HepG2 (cell line): ENCODE data around the gene BID. TPM values are rescaled to one million over a fixed set of nuclear protein-coding genes. Genes with fewer than 3 reads are reported as not detected.

Experiments used
- ATM ChIP-seq: fragments of 450-650 bp; IDR thresholded peaks from 2 replicates; pipeline ENCODE4 v1.7.1; 2017; ENCODE audit warnings: mild to moderate bottlenecking, borderline replicate concordance
- BHLHE40 ChIP-seq: IDR thresholded peaks from 2 replicates; pipeline ENCODE4 v1.6.1; 2011; ENCODE audit warnings: low read length, improper control_type of control experiment
- NCOA2 ChIP-seq: sonication (generic); formaldehyde crosslinking; IDR thresholded peaks from 2 replicates; pipeline ENCODE4 v1.8.0; 2022; ENCODE audit warnings: inconsistent platforms
- RAD21 ChIP-seq: fragments of 450-650 bp; formaldehyde crosslinking; IDR thresholded peaks from 2 replicates; pipeline ENCODE4 v1.5.0; 2020; ENCODE audit warnings: mild to moderate bottlenecking
- RCOR2 ChIP-seq: IDR thresholded peaks from 2 replicates; pipeline ENCODE4 v1.6.1; 2016; ENCODE audit warnings: missing biosample characterization, missing genetic modification reagents
- SAFB2 ChIP-seq: sonication (generic); formaldehyde crosslinking; IDR thresholded peaks from 2 replicates; pipeline ENCODE4 v1.5.1; 2020; ENCODE audit warnings: missing genetic modification reagents, low read depth, mild to moderate bottlenecking, borderline replicate concordance
- STAG1 ChIP-seq: sonication (generic); formaldehyde crosslinking; IDR thresholded peaks from 2 replicates; pipeline ENCODE4 v1.4.0; 2020; ENCODE audit warnings: missing genetic modification reagents
- polyA plus RNA-seq, 8 experiments: library from polyadenylated mRNA; depleted of rRNA in 3 of 8; stranded (reverse) in 7 of 8; unstranded in 1 of 8; fragments of >200 nt; fragmentation: Illumina TruSeq in 4 of 8; extraction: Trizol in 4 of 8; gene quantifications; 2 replicates each; pipeline versions ENCODE4 v1.2.1 to v1.2.3, GENCODE V29; 2011 to 2016; ENCODE audit warnings: low read depth in 4 of 8, missing spikeins in 1 of 8, mixed read lengths in 1 of 8; ENCODE audit not compliant: insufficient read depth in 1 of 8
- total RNA-seq, 5 experiments: library from RNA; depleted of rRNA; stranded (reverse); fragments of >200 nt; fragmentation: Illumina TruSeq; extraction: Trizol; gene quantifications; 2 replicates each; pipeline ENCODE4 v1.2.3, GENCODE V29; 2016; ENCODE audit warnings: low read depth in 1 of 5
- TF ChIP-seq, protein P1 (sequence below): sonication (generic); formaldehyde crosslinking; IDR thresholded peaks from 2 replicates; pipeline ENCODE4 v1.5.1; 2020; ENCODE audit warnings: mild to moderate bottlenecking, missing genetic modification reagents, moderate library complexity
- TF ChIP-seq, protein P2 (sequence below): sonication (generic); formaldehyde crosslinking; IDR thresholded peaks from 2 replicates; pipeline ENCODE4 v1.4.0; 2020; ENCODE audit warnings: missing genetic modification reagents
- TF ChIP-seq, protein P3 (sequence below): sonication (generic); formaldehyde crosslinking; IDR thresholded peaks from 2 replicates; pipeline ENCODE4 v1.5.0; 2020; ENCODE audit warnings: missing genetic modification reagents, mild to moderate bottlenecking, borderline replicate concordance
- TF ChIP-seq, protein P4 (sequence below): sonication (generic); formaldehyde crosslinking; conservative IDR thresholded peaks from 2 replicates; pipeline ENCODE4 v1.5.0; 2020; ENCODE audit warnings: missing genetic modification reagents
- TF ChIP-seq, protein P5 (sequence below): sonication (generic); formaldehyde crosslinking; IDR thresholded peaks from 2 replicates; pipeline ENCODE4 v1.8.0; 2022; ENCODE audit warnings: mild to moderate bottlenecking, missing genetic modification reagents, borderline replicate concordance
- TF ChIP-seq, protein P6 (sequence below): sonication (generic); formaldehyde crosslinking; IDR thresholded peaks from 2 replicates; pipeline ENCODE4 v1.4.0; 2020; ENCODE audit warnings: missing genetic modification reagents

BID gene
- total and polyA plus RNA-seq, 2 of the 13 experiments (the other 11 are each of a cell fraction or from before 2014, with no cell fraction given): 35.3 to 51.7 TPM

DNA sequence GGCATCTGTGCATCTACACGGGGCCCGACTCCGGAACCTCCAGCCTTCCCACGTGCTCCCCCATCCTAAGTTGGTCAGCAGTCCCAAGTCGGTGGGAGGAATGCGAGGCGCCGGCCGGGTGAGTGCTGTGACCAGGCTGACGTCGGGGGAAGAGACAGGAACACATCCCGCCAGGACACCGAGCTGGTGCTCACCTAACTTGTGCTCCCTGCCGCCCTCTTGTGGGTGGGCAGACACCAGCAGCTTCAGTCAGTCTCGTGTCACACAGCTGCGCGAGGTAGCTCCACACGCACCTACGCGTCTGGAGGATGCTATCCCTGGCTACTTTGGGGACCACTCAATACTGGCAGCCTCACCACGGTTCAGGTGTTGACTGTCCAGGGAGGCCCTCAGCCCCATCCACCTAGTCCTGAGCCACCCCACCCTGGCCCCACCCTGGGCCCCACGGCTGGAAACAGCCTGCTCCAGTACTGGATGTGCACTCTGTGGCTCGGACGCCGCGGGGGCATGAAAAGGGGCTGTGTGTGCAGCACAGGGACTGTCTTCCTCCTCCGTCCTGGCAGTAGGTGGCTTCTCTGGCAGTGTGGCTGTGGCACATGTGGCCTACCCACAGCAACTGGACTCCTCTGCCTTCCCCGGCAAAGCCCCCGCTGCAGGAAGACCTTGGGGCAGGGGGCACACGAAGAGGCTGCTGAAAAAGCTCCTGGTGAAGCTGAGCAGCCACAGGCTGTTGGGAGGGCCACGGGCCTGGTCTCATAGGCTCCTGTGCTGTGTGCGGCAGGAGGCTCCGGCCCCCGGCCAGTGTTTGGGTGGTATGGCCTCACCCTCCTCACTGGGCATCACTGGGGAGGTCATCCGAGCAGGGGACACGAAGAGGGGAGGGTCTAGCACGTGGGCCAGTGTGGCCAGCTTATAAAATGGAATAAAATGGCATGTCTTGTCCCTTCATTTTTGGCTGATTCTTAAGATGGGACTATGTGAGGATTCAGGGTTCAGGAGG is 11.2 kb upstream of the BID start (continued):
- TF ChIP-seq, protein P1, sequence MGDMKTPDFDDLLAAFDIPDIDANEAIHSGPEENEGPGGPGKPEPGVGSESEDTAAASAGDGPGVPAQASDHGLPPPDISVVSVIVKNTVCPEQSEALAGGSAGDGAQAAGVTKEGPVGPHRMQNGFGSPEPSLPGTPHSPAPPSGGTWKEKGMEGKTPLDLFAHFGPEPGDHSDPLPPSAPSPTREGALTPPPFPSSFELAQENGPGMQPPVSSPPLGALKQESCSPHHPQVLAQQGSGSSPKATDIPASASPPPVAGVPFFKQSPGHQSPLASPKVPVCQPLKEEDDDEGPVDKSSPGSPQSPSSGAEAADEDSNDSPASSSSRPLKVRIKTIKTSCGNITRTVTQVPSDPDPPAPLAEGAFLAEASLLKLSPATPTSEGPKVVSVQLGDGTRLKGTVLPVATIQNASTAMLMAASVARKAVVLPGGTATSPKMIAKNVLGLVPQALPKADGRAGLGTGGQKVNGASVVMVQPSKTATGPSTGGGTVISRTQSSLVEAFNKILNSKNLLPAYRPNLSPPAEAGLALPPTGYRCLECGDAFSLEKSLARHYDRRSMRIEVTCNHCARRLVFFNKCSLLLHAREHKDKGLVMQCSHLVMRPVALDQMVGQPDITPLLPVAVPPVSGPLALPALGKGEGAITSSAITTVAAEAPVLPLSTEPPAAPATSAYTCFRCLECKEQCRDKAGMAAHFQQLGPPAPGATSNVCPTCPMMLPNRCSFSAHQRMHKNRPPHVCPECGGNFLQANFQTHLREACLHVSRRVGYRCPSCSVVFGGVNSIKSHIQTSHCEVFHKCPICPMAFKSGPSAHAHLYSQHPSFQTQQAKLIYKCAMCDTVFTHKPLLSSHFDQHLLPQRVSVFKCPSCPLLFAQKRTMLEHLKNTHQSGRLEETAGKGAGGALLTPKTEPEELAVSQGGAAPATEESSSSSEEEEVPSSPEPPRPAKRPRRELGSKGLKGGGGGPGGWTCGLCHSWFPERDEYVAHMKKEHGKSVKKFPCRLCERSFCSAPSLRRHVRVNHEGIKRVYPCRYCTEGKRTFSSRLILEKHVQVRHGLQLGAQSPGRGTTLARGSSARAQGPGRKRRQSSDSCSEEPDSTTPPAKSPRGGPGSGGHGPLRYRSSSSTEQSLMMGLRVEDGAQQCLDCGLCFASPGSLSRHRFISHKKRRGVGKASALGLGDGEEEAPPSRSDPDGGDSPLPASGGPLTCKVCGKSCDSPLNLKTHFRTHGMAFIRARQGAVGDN (CRISPR knock-in tag): peak; percentile 76
- TF ChIP-seq BHLHE40 (peak; percentile 84), RCOR2 (CRISPR knock-in tag) (no peak), ATM (no peak), SAFB2 (0 out of 2 replicates have a peak, but pooled peaks have one; percentile 43), NCOA2 (CRISPR knock-in tag) (no peak), STAG1 (CRISPR knock-in tag) (peak; percentile 80), RAD21 (CRISPR knock-in tag) (peak; percentile 84; the same call in 1 of the 2 replicates)
- TF ChIP-seq, protein P2, sequence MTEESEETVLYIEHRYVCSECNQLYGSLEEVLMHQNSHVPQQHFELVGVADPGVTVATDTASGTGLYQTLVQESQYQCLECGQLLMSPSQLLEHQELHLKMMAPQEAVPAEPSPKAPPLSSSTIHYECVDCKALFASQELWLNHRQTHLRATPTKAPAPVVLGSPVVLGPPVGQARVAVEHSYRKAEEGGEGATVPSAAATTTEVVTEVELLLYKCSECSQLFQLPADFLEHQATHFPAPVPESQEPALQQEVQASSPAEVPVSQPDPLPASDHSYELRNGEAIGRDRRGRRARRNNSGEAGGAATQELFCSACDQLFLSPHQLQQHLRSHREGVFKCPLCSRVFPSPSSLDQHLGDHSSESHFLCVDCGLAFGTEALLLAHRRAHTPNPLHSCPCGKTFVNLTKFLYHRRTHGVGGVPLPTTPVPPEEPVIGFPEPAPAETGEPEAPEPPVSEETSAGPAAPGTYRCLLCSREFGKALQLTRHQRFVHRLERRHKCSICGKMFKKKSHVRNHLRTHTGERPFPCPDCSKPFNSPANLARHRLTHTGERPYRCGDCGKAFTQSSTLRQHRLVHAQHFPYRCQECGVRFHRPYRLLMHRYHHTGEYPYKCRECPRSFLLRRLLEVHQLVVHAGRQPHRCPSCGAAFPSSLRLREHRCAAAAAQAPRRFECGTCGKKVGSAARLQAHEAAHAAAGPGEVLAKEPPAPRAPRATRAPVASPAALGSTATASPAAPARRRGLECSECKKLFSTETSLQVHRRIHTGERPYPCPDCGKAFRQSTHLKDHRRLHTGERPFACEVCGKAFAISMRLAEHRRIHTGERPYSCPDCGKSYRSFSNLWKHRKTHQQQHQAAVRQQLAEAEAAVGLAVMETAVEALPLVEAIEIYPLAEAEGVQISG: peak; percentile 49; the same call in 1 of the 2 replicates
- TF ChIP-seq, protein P3, sequence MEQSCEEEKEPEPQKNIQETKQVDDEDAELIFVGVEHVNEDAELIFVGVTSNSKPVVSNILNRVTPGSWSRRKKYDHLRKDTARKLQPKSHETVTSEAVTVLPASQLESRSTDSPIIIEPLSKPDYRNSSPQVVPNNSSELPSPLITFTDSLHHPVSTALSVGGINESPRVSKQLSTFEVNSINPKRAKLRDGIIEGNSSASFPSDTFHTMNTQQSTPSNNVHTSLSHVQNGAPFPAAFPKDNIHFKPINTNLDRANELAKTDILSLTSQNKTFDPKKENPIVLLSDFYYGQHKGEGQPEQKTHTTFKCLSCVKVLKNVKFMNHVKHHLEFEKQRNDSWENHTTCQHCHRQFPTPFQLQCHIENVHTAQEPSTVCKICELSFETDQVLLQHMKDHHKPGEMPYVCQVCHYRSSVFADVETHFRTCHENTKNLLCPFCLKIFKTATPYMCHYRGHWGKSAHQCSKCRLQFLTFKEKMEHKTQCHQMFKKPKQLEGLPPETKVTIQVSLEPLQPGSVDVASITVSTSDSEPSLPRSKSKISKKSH (CRISPR knock-in tag): peak; percentile 33; the same call in 1 of the 2 replicates
- TF ChIP-seq, protein P4, sequence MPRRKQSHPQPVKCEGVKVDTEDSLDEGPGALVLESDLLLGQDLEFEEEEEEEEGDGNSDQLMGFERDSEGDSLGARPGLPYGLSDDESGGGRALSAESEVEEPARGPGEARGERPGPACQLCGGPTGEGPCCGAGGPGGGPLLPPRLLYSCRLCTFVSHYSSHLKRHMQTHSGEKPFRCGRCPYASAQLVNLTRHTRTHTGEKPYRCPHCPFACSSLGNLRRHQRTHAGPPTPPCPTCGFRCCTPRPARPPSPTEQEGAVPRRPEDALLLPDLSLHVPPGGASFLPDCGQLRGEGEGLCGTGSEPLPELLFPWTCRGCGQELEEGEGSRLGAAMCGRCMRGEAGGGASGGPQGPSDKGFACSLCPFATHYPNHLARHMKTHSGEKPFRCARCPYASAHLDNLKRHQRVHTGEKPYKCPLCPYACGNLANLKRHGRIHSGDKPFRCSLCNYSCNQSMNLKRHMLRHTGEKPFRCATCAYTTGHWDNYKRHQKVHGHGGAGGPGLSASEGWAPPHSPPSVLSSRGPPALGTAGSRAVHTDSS (CRISPR knock-in tag): no peak
- TF ChIP-seq, protein P5, sequence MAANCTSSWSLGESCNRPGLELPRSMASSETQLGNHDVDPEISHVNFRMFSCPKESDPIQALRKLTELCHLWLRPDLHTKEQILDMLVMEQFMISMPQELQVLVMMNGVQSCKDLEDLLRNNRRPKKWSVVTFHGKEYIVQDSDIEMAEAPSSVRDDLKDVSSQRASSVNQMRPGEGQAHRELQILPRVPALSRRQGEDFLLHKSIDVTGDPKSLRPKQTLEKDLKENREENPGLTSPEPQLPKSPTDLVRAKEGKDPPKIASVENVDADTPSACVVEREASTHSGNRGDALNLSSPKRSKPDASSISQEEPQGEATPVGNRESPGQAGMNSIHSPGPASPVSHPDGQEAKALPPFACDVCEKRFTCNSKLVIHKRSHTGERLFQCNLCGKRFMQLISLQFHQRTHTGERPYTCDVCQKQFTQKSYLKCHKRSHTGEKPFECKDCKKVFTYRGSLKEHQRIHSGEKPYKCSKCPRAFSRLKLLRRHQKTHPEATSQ: no peak
- TF ChIP-seq, protein P6, sequence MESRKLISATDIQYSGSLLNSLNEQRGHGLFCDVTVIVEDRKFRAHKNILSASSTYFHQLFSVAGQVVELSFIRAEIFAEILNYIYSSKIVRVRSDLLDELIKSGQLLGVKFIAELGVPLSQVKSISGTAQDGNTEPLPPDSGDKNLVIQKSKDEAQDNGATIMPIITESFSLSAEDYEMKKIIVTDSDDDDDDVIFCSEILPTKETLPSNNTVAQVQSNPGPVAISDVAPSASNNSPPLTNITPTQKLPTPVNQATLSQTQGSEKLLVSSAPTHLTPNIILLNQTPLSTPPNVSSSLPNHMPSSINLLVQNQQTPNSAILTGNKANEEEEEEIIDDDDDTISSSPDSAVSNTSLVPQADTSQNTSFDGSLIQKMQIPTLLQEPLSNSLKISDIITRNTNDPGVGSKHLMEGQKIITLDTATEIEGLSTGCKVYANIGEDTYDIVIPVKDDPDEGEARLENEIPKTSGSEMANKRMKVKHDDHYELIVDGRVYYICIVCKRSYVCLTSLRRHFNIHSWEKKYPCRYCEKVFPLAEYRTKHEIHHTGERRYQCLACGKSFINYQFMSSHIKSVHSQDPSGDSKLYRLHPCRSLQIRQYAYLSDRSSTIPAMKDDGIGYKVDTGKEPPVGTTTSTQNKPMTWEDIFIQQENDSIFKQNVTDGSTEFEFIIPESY (CRISPR knock-in tag): peak; percentile 76; the same call in 1 of the 2 replicates
